HEK293T (cell line): ENCODE measurements around the gene VOPP1.

ENCODE experiments used
- ELF4 ChIP-seq: fragments of 450-650 bp; IDR thresholded peaks from 2 replicates; pipeline ENCODE4 v1.6.1; 2017; ENCODE audit warnings: antibody characterized with exemption
- FOXA1 ChIP-seq: fragments of 450-650 bp; IDR thresholded peaks from 2 replicates; pipeline ENCODE4 v1.6.1; 2016; ENCODE audit warnings: mild to moderate bottlenecking
- FOXK2 ChIP-seq: fragments of 450-650 bp; IDR thresholded peaks from 2 replicates; pipeline ENCODE4 v1.6.1; 2016; ENCODE audit warnings: mild to moderate bottlenecking
- FOXM1 ChIP-seq: fragments of 450-650 bp; IDR thresholded peaks from 2 replicates; pipeline ENCODE4 v1.6.1; 2017; ENCODE audit warnings: mild to moderate bottlenecking, borderline replicate concordance
- LEF1 ChIP-seq: fragments of 450-650 bp; IDR thresholded peaks from 2 replicates; pipeline ENCODE4 v1.6.1; 2017; ENCODE audit warnings: mild to moderate bottlenecking, borderline replicate concordance
- PKNOX1 ChIP-seq: fragments of 450-650 bp; IDR thresholded peaks from 2 replicates; pipeline ENCODE4 v1.6.1; 2016
- SP1 ChIP-seq: fragments of 450-650 bp; IDR thresholded peaks from 2 replicates; pipeline ENCODE4 v1.6.1; 2017
- SUZ12 ChIP-seq: fragments of 450-650 bp; IDR thresholded peaks from 2 replicates; pipeline ENCODE4 v1.6.1; 2016; ENCODE audit warnings: mild to moderate bottlenecking

GRCh38 chr7:55565681-55566080 lies 6.6 kb downstream of the VOPP1 start:
- TF ChIP-seq FOXM1 (no peak), LEF1 (no peak), PKNOX1 (no peak), SP1 (no peak), SUZ12 (no peak), ELF4 (no peak), FOXK2 (no peak), FOXA1 (no peak)
